Activated T-helper 1 cell treated with anti-CD3 and anti-CD28 coated beads, Interleukin-2, amount 50 U/mL, for 16 hours (primary cell): ENCODE measurements around the gene SEC14L2.

ENCODE experiments used
- DNase-seq, 2 donors: peaks; one replicate each; pipeline ENCODE4 v3.0.0-alpha.2; 2020; ENCODE audit warnings: low read depth in 1 of 2, low spot score in 1 of 2

SEC14L2 gene

GRCh38 chr22:30404307-30404706 lies 7.5 kb downstream of the SEC14L2 start:
- DNase-seq, result no peak

- DNase-seq, result no peak
These were observed 8.9 kb downstream of the SEC14L2 start for GRCh38 chr22:30405731-30406130.

GRCh38 chr22:30406400-30406799 lies 9.6 kb downstream of the SEC14L2 start:
- no peak for DNase-seq

- no peak for DNase-seq
These were observed 11.7 kb downstream of the SEC14L2 start for GRCh38 chr22:30408388-30409102.

- no peak for DNase-seq
These were observed 15.0 kb downstream of the SEC14L2 start for GRCh38 chr22:30411780-30412179.

GRCh38 chr22:30413001-30413400 lies 16.2 kb downstream of the SEC14L2 start:
- no peak for DNase-seq

- no peak for DNase-seq
These were observed 17.1 kb downstream of the SEC14L2 start for GRCh38 chr22:30413745-30414524.

GRCh38 chr22:30414525-30415047 lies 17.8 kb downstream of the SEC14L2 start:
- DNase-seq, result no peak

- no peak for DNase-seq
These were observed 19.6 kb downstream of the SEC14L2 start for GRCh38 chr22:30416403-30416802.

- DNase-seq, result no peak
These were observed 20.0 kb downstream of the SEC14L2 start for GRCh38 chr22:30416837-30417236.

GRCh38 chr22:30420347-30421125 lies 23.7 kb downstream of the SEC14L2 start:
- DNase-seq, result no peak

- DNase-seq, result no peak
These were observed 25.1 kb downstream of the SEC14L2 start for GRCh38 chr22:30421695-30422480.

- no peak for DNase-seq
These were observed 25.9 kb downstream of the SEC14L2 start for GRCh38 chr22:30422481-30423300.

- peak; percentile 14 to 26 for DNase-seq
These were observed 26.6 kb downstream of the SEC14L2 start for GRCh38 chr22:30423301-30423958.

GRCh38 chr22:30423959-30424533 lies 27.2 kb downstream of the SEC14L2 start:
- DNase-seq, result peak; percentile 94 to 96

GRCh38 chr22:30424534-30425326 lies 27.9 kb downstream of the SEC14L2 start:
- no peak for DNase-seq

- DNase-seq, result no peak
These were observed 28.5 kb downstream of the SEC14L2 start for GRCh38 chr22:30425327-30425615.

GRCh38 chr22:30425616-30426387 lies 29.0 kb downstream of the SEC14L2 start, which contains the start of gene MTFP1:
TSS of gene MTFP1 (plus strand) at chr22:30425768. CDS start at chr22:30425880, 112 bp downstream.
- DNase-seq, result peak in 1 of 2 donors; percentile 25
